ENCODE data around the gene CSF3.
"Not testable (repeated sequence)": the region's sequence is repeated elsewhere in the genome, so short reads cannot be mapped to it uniquely, and the experiment has no call there.

The CSF3 gene

DNA sequence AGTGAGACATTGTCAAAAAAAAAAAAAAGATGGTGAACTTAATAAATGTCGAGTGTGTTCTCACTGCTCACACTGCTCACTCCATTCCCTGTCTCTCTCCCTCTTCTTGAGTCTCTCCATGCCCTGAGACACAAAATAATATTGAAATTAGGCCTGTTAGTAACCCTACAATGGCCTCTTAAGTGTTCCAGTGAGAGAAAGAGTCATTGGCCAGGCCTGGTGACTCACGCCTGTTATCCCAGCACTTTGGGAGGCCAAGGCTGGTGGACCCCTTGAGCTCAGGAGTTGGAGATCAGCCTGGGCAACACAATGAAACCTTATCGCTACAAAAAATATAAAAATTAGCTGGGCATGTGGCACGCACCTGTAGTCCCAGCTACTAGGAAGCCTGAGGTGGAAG is 16.2 kb upstream of the CSF3 start:
- no peak for DNase-seq

DNA sequence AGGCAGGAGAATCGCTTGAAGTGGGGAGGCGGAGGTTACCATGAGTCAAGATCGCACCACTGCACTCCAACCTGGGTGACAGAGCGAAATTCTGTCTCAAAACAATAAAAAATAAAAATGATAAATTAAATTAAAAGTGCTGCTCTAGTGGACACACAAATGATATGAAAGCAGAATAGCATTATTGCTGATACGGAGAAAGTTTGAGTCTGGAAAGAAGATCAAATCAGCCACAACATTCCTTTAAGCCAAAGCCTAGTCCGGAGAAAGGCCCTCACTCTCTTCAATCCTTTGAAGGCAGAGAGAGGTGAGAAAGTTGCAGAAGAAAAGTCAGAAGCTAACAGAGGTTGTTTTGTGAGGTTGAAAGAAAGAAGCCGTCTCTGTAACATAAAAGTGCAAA is 15.1 kb upstream of the CSF3 start:
- DNase-seq: no peak

- not testable (repeated sequence) for DNase-seq
Observed at GRCh38 chr17:40001335-40001734, 13.9 kb upstream of the CSF3 start.

GRCh38 chr17:40004072-40004471 is 11.2 kb upstream of the CSF3 start:
- DNase-seq: no peak

GRCh38 chr17:40004712-40005111 is 10.5 kb upstream of the CSF3 start:
- DNase-seq: no peak

GRCh38 chr17:40005520-40005919 is 9.7 kb upstream of the CSF3 start:
- DNase-seq: no peak

DNA sequence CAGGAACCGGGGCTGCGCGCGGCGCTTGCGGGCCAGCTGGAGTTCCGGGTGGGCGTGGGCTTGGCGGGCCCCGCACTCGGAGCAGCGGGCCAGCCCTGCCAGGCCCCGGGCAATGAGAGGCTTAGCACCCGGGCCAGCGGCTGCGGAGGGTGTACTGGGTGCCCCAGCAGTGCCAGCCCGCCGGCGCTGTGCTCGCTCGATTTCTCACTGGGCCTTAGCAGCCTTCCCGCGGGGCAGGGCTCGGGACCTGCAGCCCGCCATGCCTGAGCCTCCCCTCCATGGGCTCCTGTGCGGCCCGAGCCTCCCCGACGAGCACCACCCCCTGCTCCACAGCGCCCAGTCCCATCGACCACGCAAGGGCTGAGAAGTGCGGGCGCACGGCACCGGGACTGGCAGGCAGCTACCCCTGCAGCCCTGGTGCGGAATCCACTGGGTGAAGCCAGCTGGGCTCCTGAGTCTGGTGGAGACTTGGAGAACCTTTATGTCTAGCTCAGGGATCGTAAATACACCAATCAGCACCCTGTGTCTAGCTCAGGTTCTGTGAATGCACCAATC is 4.2 kb upstream of the CSF3 start:
- not testable (repeated sequence) for DNase-seq

DNA sequence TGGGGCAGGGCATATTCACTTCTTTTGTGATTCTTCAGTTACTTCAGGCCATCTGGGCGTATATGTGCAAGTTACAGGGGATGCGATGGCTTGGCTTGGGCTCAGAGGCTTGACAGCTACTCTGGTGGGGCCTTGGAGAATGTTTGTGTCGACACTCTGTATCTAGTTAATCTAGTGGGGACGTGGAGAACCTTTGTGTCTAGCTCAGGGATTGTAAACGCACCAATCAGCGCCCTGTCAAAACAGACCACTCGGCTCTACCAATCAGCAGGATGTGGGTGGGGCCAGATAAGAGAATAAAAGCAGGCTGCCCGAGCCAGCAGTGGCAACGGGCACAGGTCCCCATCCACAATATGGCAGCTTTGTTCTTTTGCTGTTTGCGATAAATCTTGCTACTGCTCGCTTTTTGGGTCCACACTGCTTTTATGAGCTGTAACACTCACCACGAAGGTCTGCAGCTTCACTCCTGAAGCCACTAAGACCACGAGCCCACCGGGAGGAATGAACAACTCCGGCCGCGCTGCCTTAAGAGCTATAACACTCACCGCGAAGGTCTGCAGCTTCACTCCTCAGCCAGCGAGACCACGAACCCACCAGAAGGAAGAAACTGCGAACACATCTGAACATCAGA is 3.1 kb upstream of the CSF3 start:
- not testable (repeated sequence) for DNase-seq

DNA sequence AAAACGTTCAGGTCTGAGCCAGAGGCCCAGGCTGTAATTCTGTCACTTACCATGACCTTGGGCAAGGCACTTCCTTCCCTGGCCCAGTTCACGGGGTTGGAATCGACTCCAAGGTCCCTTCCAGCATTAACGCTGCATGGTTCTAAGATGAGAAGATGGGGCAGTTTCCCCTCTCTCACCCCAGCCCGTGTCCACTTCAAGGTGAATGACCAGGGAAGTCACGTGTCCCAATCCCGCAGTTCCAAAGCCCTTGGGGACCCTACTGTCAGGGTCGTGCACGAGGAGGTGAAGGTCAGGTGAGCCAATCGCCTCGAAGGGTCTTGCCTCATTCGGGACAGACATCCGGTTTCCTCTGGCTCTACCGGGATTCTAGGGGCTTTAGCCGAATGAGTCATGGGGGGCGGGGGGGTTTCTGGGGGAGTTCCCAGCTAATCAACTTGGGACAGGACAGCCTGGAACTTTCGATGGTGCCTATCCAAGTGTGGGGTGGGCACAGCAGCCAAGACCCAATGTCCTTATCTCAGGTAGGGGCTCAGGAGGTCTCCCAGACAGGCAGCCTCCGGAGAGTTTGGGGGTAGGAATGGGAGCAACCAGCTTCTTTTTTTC is 762 bp upstream of the CSF3 start:
- DNase-seq: no peak

DNA sequence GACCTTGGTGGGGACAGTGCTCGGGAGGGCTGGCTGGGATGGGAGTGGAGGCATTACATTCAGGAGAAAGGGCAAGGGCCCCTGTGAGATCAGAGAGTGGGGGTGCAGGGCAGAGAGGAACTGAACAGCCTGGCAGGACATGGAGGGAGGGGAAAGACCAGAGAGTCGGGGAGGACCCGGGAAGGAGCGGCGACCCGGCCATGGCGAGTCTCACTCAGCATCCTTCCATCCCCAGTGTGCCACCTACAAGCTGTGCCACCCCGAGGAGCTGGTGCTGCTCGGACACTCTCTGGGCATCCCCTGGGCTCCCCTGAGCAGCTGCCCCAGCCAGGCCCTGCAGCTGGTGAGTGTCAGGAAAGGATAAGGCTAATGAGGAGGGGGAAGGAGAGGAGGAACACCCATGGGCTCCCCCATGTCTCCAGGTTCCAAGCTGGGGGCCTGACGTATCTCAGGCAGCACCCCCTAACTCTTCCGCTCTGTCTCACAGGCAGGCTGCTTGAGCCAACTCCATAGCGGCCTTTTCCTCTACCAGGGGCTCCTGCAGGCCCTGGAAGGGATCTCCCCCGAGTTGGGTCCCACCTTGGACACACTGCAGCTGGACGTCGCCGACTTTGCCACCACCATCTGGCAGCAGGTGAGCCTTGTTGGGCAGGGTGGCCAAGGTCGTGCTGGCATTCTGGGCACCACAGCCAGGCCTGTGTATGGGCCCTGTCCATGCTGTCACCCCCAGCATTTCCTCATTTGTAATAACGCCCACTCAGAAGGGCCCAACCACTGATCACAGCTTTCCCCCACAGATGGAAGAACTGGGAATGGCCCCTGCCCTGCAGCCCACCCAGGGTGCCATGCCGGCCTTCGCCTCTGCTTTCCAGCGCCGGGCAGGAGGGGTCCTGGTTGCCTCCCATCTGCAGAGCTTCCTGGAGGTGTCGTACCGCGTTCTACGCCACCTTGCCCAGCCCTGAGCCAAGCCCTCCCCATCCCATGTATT is 1.1 kb downstream of the CSF3 start:
- DNase-seq: no peak

DNA sequence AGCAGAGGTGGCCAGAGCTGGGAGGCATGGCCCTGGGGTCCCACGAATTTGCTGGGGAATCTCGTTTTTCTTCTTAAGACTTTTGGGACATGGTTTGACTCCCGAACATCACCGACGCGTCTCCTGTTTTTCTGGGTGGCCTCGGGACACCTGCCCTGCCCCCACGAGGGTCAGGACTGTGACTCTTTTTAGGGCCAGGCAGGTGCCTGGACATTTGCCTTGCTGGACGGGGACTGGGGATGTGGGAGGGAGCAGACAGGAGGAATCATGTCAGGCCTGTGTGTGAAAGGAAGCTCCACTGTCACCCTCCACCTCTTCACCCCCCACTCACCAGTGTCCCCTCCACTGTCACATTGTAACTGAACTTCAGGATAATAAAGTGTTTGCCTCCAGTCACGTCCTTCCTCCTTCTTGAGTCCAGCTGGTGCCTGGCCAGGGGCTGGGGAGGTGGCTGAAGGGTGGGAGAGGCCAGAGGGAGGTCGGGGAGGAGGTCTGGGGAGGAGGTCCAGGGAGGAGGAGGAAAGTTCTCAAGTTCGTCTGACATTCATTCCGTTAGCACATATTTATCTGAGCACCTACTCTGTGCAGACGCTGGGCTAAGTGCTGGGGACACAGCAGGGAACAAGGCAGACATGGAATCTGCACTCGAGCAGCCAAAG is 2.3 kb downstream of the CSF3 start:
- no peak for DNase-seq

DNA sequence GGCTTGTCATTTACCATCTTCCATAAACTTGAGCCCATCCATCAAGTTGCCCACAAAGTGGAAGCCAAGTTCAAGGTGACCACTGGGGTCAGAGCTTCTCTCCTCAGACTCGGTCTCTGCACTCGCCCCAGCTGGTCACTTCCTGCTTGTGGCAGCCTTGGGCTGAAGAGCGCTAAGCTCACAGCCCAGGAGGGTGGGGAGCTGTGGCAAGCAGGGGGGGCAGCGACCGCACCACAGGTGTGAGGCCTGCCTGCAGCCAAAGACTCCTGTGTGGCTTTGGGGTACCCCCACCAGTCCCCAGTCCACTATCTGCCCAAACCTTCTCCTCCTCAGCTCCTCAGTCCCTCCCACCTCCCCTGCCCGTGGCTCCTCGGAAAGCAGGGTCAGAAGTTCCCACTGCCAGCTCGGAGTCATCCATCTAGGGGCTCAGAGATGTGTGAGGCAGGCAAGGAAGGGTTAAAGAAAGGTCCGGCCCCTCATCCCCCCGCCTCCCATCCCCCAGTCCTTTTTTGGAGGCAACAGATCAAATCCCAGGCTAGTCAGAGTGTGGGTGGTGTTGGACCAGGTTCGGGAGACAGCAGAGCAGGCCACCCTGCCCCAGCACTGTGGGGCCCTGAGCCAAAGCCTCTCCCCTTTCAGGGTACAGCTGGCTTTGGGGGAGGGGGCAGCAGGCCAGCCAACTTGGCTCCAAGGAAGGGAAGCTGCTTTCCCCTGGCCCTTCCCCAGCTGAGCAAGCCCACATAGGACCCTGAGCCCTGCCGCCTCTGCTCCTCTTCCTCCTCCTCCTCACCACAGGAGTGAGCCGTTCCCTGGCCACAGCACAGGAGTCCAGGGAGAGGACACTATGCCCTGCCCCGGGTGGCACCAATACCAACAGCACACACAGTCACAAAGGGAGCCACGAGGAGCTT is 3.2 kb downstream of the CSF3 start:
- no peak for DNase-seq

- no peak for DNase-seq
Observed at GRCh38 chr17:40019140-40019991, 4.1 kb downstream of the CSF3 start.

GRCh38 chr17:40020146-40020545 is 4.9 kb downstream of the CSF3 start:
- no peak for DNase-seq

DNA sequence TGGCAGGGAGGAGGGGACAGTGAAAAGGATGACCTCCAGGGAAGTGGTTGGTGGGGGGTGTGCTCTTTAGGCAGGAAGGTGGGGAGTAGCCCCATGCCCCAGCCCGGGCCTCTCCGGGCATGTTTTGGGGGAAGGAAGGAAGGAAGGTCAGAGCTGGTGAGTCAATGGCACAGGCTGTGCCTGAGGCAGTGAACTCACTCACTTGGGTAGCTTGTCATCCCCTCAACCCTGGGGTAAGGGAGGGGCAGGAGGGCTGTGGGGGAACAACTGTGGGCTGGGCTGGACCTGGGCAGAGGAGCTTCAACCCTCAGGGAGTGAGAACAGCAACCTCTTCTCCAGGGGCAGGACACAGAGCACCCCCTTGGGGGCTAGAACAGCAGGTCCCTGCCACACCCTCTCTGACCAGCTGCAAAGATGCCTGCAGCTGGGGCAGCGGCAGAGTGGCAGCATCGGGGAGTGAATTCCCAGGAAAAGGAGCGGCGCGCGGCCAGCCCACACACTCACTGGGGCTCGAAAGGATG is 6.3 kb downstream of the CSF3 start:
- DNase-seq: no peak

DNA sequence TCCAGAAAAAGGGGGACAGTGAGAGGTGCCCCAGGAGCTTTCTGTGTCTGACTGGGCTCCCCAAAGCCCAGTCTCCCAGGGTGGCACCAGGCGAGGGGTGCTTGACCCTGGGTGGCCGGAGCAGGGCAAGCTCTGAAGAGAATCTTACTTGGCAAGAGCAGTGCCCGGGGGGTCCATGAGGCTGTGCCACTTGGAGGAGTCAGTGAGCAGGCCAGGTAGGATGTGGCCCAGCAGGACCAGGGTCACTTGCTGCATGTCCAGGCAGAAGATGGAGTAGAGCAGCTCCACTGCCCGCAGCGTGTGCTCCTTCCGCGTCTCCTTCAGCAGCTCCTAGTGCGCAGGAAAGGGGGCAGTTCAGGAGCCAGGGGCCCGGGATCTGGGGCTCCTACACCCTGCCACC is 7.3 kb downstream of the CSF3 start:
- no peak for DNase-seq

GRCh38 chr17:40022961-40023541 is 7.8 kb downstream of the CSF3 start:
- DNase-seq: no peak

GRCh38 chr17:40023590-40024292 is 8.5 kb downstream of the CSF3 start:
- DNase-seq: no peak

DNA sequence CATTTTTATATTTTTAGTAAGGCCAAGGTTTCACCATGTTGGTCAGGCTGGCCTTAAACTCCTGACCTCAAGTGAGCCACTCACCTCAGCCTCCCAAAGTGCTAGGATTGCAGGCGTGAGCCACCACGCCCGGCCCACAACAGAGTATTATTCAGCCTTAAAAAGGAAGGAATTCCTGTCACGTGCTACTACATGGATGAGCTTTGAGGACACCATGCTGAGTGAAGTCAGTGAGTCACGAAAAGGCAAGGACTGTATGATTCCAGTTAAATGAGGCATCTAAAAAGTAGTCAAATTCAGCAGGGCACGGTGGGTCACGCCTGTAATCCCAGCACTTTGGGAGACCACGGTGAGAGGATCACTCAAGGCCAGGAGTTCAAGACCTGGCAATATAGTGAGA is 9.7 kb downstream of the CSF3 start:
- no peak for DNase-seq

DNA sequence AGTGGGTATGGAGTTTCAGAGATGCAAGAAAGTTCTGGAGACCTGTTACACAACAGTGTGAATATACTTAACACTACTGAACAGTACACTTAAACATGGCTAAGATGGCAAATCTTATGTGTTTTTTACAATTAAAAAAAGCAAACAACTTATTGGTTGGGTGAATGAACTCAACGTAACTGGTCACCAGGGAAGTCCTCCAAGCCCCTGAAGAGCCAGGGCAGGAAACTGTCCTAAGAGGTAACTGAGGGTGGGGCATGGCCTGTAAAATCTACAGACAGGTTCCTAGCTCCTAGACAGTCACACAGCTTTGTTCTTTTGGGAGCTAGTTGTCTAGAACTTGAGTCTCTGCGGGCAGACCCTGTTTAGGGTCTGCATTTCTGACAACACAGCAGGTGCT is 10.3 kb downstream of the CSF3 start:
- no peak for DNase-seq
